ENCODE results near the gene PPP3CA. TPM values are rescaled to one million over a fixed set of nuclear protein-coding genes. Genes with fewer than 3 reads are reported as not detected.

The PPP3CA gene
- total and polyA plus RNA-seq, 4 donors: 13.5 to 72.0 (median 30.7) TPM

DNA sequence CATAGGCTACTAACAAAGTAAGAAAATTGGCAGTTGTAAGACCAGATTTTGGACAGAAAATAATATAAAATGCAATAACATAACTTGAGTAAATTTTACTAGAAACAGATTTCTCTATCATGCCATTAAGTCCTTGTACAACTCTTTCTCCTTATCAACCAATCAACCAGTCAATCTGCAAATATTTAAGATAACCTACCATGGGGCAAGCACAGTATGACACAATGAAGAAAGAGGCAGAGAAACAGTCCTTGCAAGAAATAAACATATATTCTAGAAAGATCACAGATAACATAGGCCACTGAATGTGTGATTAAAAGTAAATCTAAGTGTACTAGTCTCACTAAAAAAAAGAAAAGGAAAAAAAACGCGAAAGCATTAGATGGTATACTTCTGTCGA is 194.8 kb downstream of the PPP3CA start:
- Histone ChIP-seq H3K36me3 (ENCODE audit: control insufficient read depth in 4 of 4, insufficient read depth in 4 of 4, low read length in 4 of 4) (no peaks in the 10 kb centered on the region), H3K27ac (ENCODE audit: low read depth in 1 of 2, low read length in 1 of 2) (no peak overlapping the region), H3K27me3 (ENCODE audit: control insufficient read depth in 3 of 3, insufficient read depth in 3 of 3, low read length in 2 of 3) (no peaks in the 10 kb centered on the region), H3K9ac (ENCODE audit: insufficient read depth in 1 of 2, low read length in 2 of 2) (no peak overlapping the region), H3K4me1 (ENCODE audit: control insufficient read depth in 5 of 5, insufficient read depth in 5 of 5, low read length in 5 of 5) (peaks cover 0 to 1% (median 0%) of the 10 kb centered on the region in 5 donors), H3K9me3 (ENCODE audit: control insufficient read depth in 4 of 4, insufficient read depth in 3 of 4, low read length in 3 of 4) (no peaks in the 10 kb centered on the region), H3K4me3 (no peak overlapping the region)
- TF ChIP-seq, protein P1, sequence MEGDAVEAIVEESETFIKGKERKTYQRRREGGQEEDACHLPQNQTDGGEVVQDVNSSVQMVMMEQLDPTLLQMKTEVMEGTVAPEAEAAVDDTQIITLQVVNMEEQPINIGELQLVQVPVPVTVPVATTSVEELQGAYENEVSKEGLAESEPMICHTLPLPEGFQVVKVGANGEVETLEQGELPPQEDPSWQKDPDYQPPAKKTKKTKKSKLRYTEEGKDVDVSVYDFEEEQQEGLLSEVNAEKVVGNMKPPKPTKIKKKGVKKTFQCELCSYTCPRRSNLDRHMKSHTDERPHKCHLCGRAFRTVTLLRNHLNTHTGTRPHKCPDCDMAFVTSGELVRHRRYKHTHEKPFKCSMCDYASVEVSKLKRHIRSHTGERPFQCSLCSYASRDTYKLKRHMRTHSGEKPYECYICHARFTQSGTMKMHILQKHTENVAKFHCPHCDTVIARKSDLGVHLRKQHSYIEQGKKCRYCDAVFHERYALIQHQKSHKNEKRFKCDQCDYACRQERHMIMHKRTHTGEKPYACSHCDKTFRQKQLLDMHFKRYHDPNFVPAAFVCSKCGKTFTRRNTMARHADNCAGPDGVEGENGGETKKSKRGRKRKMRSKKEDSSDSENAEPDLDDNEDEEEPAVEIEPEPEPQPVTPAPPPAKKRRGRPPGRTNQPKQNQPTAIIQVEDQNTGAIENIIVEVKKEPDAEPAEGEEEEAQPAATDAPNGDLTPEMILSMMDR (IDR thresholded peaks at IDR 0.05; ENCODE audit: control extremely low read depth, extremely low read depth): no peak
- ATAC-seq (ENCODE audit: insufficient read depth, low FRiP score) (no peak), DNase-seq (no peak)
- 97 to 98% methylated on average over 3 of the region's 3 CpGs for WGBS, 2 donors

DNA sequence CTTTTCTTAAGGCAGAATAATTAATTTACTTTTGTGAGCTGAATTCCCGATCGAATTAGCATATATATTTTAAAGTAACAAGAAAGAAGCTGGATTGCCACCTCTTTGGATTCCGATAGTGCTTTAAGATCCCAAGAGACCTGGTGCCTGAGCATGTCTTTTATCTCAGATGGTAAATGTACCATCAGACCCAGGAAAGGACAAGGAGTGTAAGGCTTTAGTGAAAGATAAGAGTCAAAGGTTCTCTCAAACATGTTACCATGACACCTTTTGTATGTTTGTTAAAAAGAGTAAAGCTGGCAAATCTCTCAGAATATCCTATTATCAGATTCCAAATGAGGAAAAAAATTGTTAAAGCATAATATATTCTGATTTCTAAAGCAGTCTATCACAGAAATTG is 198.8 kb downstream of the PPP3CA start:
- no peaks in the 10 kb centered on the region for H3K9me3 ChIP-seq (ENCODE audit: control insufficient read depth in 4 of 4, insufficient read depth in 3 of 4, low read length in 3 of 4)
- H3K27me3 ChIP-seq (ENCODE audit: control insufficient read depth in 3 of 3, insufficient read depth in 3 of 3, low read length in 2 of 3): no peaks in the 10 kb centered on the region
- TF ChIP-seq, protein P1 (IDR thresholded peaks at IDR 0.05; ENCODE audit: control extremely low read depth, extremely low read depth): no peak
- 87 to 93% methylated on average over 3 of the region's 3 CpGs for WGBS, 2 donors
- no peak overlapping the region for H3K9ac ChIP-seq (ENCODE audit: insufficient read depth in 1 of 2, low read length in 2 of 2)
- DNase-seq: no peak
- no peak for ATAC-seq (ENCODE audit: insufficient read depth, low FRiP score)
- H3K36me3 ChIP-seq (ENCODE audit: control insufficient read depth in 4 of 4, insufficient read depth in 4 of 4, low read length in 4 of 4): no peaks in the 10 kb centered on the region
- H3K4me3 ChIP-seq: no peak overlapping the region
- no peaks in the 10 kb centered on the region for H3K4me1 ChIP-seq (ENCODE audit: control insufficient read depth in 5 of 5, insufficient read depth in 5 of 5, low read length in 5 of 5)
- H3K27ac ChIP-seq (ENCODE audit: low read depth in 1 of 2, low read length in 1 of 2): no peak overlapping the region

DNA sequence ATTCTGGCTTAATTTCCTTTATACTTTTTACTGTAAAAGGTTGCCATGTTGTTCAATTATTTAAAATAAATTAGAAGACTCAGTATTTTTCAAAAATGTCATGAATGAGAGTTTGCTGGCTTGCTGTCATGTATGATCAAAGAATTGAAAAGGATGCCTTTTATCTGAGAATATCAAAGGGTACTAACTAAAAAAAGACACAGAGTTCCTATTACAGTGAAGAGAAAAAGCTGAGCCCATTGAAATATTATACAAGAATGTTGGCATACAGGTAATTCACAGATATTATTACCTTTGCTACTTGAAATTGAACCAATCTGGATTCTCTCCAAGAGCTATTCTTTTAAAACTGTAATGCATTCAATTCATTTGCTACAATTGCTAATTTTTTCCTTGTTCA is 200.0 kb downstream of the PPP3CA start:
- Histone ChIP-seq H3K27ac (ENCODE audit: low read depth in 1 of 2, low read length in 1 of 2) (no peak overlapping the region), H3K36me3 (ENCODE audit: control insufficient read depth in 4 of 4, insufficient read depth in 4 of 4, low read length in 4 of 4) (no peaks in the 10 kb centered on the region), H3K9ac (ENCODE audit: insufficient read depth in 1 of 2, low read length in 2 of 2) (no peak overlapping the region), H3K4me1 (ENCODE audit: control insufficient read depth in 5 of 5, insufficient read depth in 5 of 5, low read length in 5 of 5) (no peaks in the 10 kb centered on the region), H3K27me3 (ENCODE audit: control insufficient read depth in 3 of 3, insufficient read depth in 3 of 3, low read length in 2 of 3) (no peaks in the 10 kb centered on the region), H3K4me3 (no peak overlapping the region), H3K9me3 (ENCODE audit: control insufficient read depth in 4 of 4, insufficient read depth in 3 of 4, low read length in 3 of 4) (no peaks in the 10 kb centered on the region)
- ATAC-seq (ENCODE audit: insufficient read depth, low FRiP score) (no peak), DNase-seq (no peak)
- TF ChIP-seq, protein P1 (IDR thresholded peaks at IDR 0.05; ENCODE audit: control extremely low read depth, extremely low read depth): no peak

GRCh38 chr4:101145021-101145420 is 202.3 kb downstream of the PPP3CA start:
- no peak for DNase-seq
- Histone ChIP-seq H3K36me3 (ENCODE audit: control insufficient read depth in 4 of 4, insufficient read depth in 4 of 4, low read length in 4 of 4) (no peaks in the 10 kb centered on the region), H3K27ac (ENCODE audit: low read depth in 1 of 2, low read length in 1 of 2) (no peak overlapping the region), H3K27me3 (ENCODE audit: control insufficient read depth in 3 of 3, insufficient read depth in 3 of 3, low read length in 2 of 3) (no peaks in the 10 kb centered on the region), H3K4me3 (no peak overlapping the region), H3K4me1 (ENCODE audit: control insufficient read depth in 5 of 5, insufficient read depth in 5 of 5, low read length in 5 of 5) (peaks cover 0 to 2% (median 0%) of the 10 kb centered on the region in 5 donors), H3K9me3 (ENCODE audit: control insufficient read depth in 4 of 4, insufficient read depth in 3 of 4, low read length in 3 of 4) (no peaks in the 10 kb centered on the region), H3K9ac (ENCODE audit: insufficient read depth in 1 of 2, low read length in 2 of 2) (no peak overlapping the region)
- TF ChIP-seq, protein P1 (IDR thresholded peaks at IDR 0.05; ENCODE audit: control extremely low read depth, extremely low read depth): no peak
- ATAC-seq (ENCODE audit: insufficient read depth, low FRiP score): no peak
